ENCODE data around the gene WDR41.

The WDR41 gene

DNA sequence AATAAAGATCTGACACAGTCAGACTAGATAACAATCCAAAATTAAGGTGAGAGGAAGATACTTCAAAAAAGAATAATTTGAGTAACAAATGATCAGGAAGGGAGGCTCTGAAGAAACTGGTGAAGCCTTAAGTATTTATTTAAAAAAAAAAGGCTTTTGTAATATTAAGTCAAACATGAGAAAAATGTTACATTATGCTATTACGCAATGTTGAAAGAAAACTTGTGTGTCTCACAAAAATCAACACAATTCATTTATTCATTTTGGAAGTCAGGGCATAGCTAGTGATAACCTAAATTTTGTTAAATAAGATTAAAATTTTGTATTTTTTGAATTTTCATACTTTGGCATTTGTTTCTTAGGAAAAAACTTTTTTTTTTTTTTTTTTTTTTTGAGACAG, 28.2 kb downstream of the WDR41 start:
- TF ChIP-seq, protein P1, sequence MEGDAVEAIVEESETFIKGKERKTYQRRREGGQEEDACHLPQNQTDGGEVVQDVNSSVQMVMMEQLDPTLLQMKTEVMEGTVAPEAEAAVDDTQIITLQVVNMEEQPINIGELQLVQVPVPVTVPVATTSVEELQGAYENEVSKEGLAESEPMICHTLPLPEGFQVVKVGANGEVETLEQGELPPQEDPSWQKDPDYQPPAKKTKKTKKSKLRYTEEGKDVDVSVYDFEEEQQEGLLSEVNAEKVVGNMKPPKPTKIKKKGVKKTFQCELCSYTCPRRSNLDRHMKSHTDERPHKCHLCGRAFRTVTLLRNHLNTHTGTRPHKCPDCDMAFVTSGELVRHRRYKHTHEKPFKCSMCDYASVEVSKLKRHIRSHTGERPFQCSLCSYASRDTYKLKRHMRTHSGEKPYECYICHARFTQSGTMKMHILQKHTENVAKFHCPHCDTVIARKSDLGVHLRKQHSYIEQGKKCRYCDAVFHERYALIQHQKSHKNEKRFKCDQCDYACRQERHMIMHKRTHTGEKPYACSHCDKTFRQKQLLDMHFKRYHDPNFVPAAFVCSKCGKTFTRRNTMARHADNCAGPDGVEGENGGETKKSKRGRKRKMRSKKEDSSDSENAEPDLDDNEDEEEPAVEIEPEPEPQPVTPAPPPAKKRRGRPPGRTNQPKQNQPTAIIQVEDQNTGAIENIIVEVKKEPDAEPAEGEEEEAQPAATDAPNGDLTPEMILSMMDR (IDR thresholded peaks at IDR 0.05; ENCODE audit: low read depth, low read length, missing control alignments), result no peak
- H3K4me3 ChIP-seq (ENCODE audit: low read depth, low read length), result no peak overlapping the region
- no peak for DNase-seq (ENCODE audit: low read depth)

DNA sequence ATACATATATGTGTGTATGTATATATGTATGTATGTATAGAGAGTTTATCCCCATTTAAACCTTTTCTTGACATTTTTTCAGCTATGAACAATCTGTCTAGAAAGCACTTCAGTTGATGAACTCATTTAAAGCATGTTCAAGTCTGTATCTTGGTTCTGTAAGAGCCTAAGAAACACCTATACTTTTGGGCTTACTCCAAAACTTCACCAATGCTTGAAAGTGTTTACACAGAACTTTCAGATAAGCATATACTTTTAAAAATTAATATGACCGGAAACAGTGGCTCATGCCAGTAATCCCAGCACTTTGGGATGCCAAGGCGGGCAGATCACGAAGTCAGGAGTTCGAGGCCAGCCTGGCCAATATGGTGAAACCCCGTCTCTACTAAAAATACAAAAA, 30.8 kb downstream of the WDR41 start:
- DNase-seq (ENCODE audit: low read depth), result no peak
- no peak overlapping the region for H3K4me3 ChIP-seq (ENCODE audit: low read depth, low read length)
- TF ChIP-seq, protein P1 (IDR thresholded peaks at IDR 0.05; ENCODE audit: low read depth, low read length, missing control alignments), result no peak

DNA sequence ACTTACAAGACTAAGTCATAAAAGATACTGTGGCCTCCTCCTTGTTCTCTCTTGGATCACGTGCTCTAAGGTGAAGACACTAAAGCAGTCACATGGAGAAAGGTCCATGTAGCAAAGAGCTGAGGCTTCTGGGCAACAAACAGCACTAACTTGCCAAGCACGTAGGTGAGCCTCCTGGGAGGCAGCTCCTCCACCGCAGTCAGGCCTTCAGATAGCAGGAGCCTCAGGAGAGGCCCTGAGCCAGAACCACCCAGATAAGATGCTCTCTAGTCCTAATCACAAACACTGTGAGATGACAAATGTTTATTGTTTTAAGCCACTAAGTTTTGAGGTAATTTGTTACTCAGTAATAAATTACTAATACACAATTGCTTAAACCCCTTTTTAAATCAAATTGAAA, 38.0 kb downstream of the WDR41 start:
- TF ChIP-seq, protein P1 (IDR thresholded peaks at IDR 0.05; ENCODE audit: low read depth, low read length, missing control alignments), result no peak
- no peak for DNase-seq (ENCODE audit: low read depth)

DNA sequence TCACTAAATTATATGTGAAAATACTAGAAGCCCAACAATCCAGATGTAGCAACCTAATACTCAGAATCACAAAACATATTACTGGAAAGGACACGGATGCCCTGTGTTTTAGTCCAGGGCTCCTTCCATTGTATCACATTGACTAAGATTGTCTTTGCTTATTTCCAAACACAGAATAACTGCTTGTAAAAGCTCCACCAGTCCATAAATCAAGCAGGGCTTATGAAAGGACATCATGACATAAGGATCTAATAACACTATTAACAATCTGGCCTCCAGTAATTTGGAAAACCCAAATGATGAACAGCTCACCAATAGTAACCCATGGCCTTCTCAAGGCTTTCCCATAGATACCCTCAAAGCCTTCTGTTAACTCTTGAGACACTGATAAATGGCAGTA, 39.8 kb downstream of the WDR41 start:
- H3K4me3 ChIP-seq (ENCODE audit: low read depth, low read length), result no peak overlapping the region
- DNase-seq (ENCODE audit: low read depth), result no peak
- TF ChIP-seq, protein P1 (IDR thresholded peaks at IDR 0.05; ENCODE audit: low read depth, low read length, missing control alignments), result no peak

More for the DNA sequence above, 38.0 kb downstream of the WDR41 start:
- H3K4me3 ChIP-seq (ENCODE audit: low read depth, low read length), result no peak overlapping the region

DNA sequence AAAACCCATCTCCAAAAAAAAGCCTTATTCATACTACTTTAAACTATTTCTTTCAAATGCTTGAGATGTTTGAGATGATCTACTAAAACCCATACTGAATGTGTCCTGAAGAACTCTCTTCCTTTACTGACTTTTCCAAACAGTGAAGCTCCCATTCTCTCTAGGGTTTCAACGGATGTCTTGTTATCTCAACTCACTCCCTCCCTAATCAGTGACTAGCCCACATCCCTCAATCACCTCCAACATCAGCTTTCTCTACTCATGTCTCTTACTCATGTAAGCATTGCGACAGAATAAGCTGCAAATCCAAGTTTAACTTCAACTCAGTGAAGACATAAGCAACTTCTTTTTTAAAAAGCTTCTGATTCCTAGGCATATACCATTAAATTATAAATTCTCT, 42.1 kb downstream of the WDR41 start:
- H3K4me3 ChIP-seq (ENCODE audit: low read depth, low read length), result no peak overlapping the region
- no peak for DNase-seq (ENCODE audit: low read depth)
- TF ChIP-seq, protein P1 (IDR thresholded peaks at IDR 0.05; ENCODE audit: low read depth, low read length, missing control alignments), result no peak

DNA sequence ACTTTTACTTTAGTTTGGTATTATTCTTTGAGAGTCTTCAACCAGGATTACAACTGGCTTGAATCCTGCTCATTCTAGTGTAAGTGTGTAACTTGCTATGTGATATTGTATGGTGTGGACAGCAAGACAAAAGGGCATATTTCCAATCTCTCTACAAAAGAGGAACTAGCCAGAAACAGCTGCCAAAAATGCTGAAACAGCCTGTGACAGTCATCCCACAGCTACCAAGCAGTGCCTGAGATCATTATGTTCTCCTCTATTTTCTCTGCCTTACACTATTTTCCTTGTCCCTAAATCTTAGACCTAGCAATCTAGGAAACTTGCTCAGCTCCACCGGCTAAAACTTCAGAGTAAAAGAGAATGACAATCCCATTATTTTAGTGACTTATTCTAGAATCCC, 42.8 kb downstream of the WDR41 start:
- DNase-seq (ENCODE audit: low read depth), result no peak
- TF ChIP-seq, protein P1 (IDR thresholded peaks at IDR 0.05; ENCODE audit: low read depth, low read length, missing control alignments), result no peak

DNA sequence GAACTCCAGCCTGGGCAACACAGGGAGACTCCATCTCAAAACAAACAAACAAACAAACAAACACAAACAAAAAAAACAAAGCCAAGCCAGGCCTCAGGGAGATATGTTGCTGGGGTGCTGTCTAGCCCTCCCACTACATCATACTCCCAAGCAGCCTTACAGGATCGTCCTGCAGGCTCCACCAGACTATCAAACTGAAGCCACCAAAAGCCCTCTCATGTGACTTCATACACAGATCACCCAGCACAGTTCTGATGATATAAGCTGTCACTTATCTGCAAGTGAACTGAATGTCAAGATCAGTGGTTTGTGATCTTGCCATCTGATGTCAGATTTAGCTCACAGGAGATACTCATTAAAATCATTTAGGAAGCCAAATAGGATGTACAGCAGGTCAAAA, 43.3 kb downstream of the WDR41 start:
- DNase-seq (ENCODE audit: low read depth), result no peak
- TF ChIP-seq, protein P1 (IDR thresholded peaks at IDR 0.05; ENCODE audit: low read depth, low read length, missing control alignments), result no peak
- H3K4me3 ChIP-seq (ENCODE audit: low read depth, low read length), result no peak overlapping the region

More for the DNA sequence above, 42.8 kb downstream of the WDR41 start:
- no peak overlapping the region for H3K4me3 ChIP-seq (ENCODE audit: low read depth, low read length)
